SK-N-SH treated with all-trans-retinoic acid at 6 μM for 48 hours (cell line): Measurements from ENCODE around the gene C7orf25.

Experiments
- ATAC-seq: fragments of 200-7000 bp; cut with Tn5 transposase; 3 replicates; pipeline ENCODE4 v1.9.1; 2020; ENCODE audit warnings: mild to moderate bottlenecking, moderate library complexity
- ARNTL ChIP-seq: fragments of 450-650 bp; formaldehyde crosslinking; IDR thresholded peaks from 2 replicates; pipeline ENCODE4 v1.5.0; 2020; ENCODE audit warnings: low read depth, mild to moderate bottlenecking, moderate library complexity, borderline replicate concordance
- BACH2 ChIP-seq: fragments of 250-450 bp; sonication (Bioruptor Pico); IDR thresholded peaks from 2 replicates; pipeline ENCODE4 v1.9.0; 2021; ENCODE audit warnings: mild to moderate bottlenecking, borderline replicate concordance
- CREB5 ChIP-seq: fragments of 250-450 bp; sonication (Bioruptor Pico); IDR thresholded peaks from 2 replicates; pipeline ENCODE4 v1.5.1; 2020; ENCODE audit warnings: low read depth, mild to moderate bottlenecking, moderate library complexity
- CSDC2 ChIP-seq: fragments of 250-450 bp; sonication (Bioruptor Pico); IDR thresholded peaks from 2 replicates; pipeline ENCODE4 v1.5.0; 2020; ENCODE audit warnings: mild to moderate bottlenecking, moderate library complexity
- CSRNP3 ChIP-seq: fragments of 250-450 bp; sonication (Bioruptor Pico); IDR thresholded peaks from 2 replicates; pipeline ENCODE4 v1.5.1; 2021; ENCODE audit warnings: mild to moderate bottlenecking, moderate library complexity
- ESRRG ChIP-seq: fragments of 250-450 bp; sonication (Bioruptor Pico); IDR thresholded peaks from 2 replicates; pipeline ENCODE4 v1.6.1; 2021; ENCODE audit warnings: mild to moderate bottlenecking
- GLIS3 ChIP-seq: fragments of 250-450 bp; sonication (Bioruptor Pico); IDR thresholded peaks from 2 replicates; pipeline ENCODE4 v1.5.0; 2020; ENCODE audit warnings: mild to moderate bottlenecking, moderate library complexity
- ISL1 ChIP-seq: fragments of 250-450 bp; sonication (Bioruptor Pico); IDR thresholded peaks from 2 replicates; pipeline ENCODE4 v2.1.2; 2022; ENCODE audit warnings: mild to moderate bottlenecking, moderate library complexity
- OSR1 ChIP-seq: fragments of 250-450 bp; sonication (Bioruptor Pico); IDR thresholded peaks from 2 replicates; pipeline ENCODE4 v1.8.0; 2022; ENCODE audit warnings: moderate library complexity, mild to moderate bottlenecking, inconsistent platforms
- POU6F1 ChIP-seq: fragments of 250-450 bp; sonication (Bioruptor Pico); IDR thresholded peaks from 2 replicates; pipeline ENCODE4 v1.8.0; 2021; ENCODE audit warnings: low read depth, mild to moderate bottlenecking, moderate library complexity, borderline replicate concordance
- PPARA ChIP-seq: fragments of 250-450 bp; sonication (Bioruptor Pico); IDR thresholded peaks from 2 replicates; pipeline ENCODE4 v1.5.0; 2020; ENCODE audit warnings: mild to moderate bottlenecking, borderline replicate concordance
- RARB ChIP-seq: fragments of 250-450 bp; sonication (Bioruptor Pico); IDR thresholded peaks from 2 replicates; pipeline ENCODE4 v1.8.0; 2021; ENCODE audit warnings: mild to moderate bottlenecking, moderate library complexity
- SNAI2 ChIP-seq: fragments of 250-450 bp; sonication (Bioruptor Pico); IDR thresholded peaks from 2 replicates; pipeline ENCODE4 v1.5.0; 2020; ENCODE audit warnings: mild to moderate bottlenecking, moderate library complexity
- TCF4 ChIP-seq: fragments of 250-450 bp; sonication (Bioruptor Pico); IDR thresholded peaks from 2 replicates; pipeline ENCODE4 v1.8.0; 2021; ENCODE audit warnings: mild to moderate bottlenecking, moderate library complexity, borderline replicate concordance
- TOX ChIP-seq: fragments of 250-450 bp; sonication (Bioruptor Pico); IDR thresholded peaks from 2 replicates; pipeline ENCODE4 v1.8.0; 2021; ENCODE audit warnings: mild to moderate bottlenecking, moderate library complexity, borderline replicate concordance
- TSHZ2 ChIP-seq: fragments of 250-450 bp; sonication (Bioruptor Pico); IDR thresholded peaks from 2 replicates; pipeline ENCODE4 v1.5.0; 2020; ENCODE audit warnings: mild to moderate bottlenecking, moderate library complexity
- ZC3H10 ChIP-seq: fragments of 250-450 bp; sonication (Bioruptor Pico); IDR thresholded peaks from 2 replicates; pipeline ENCODE4 v1.5.1; 2021; ENCODE audit warnings: mild to moderate bottlenecking, moderate library complexity
- ZFP3 ChIP-seq: fragments of 250-450 bp; sonication (Bioruptor Pico); IDR thresholded peaks from 2 replicates; pipeline ENCODE4 v1.5.0; 2020; ENCODE audit warnings: mild to moderate bottlenecking, moderate library complexity
- ZFP30 ChIP-seq: fragments of 450-650 bp; formaldehyde crosslinking; IDR thresholded peaks from 2 replicates; pipeline ENCODE4 v1.5.0; 2022; ENCODE audit warnings: mild to moderate bottlenecking, moderate library complexity
- ZNF565 ChIP-seq: fragments of 450-650 bp; formaldehyde crosslinking; conservative IDR thresholded peaks from 2 replicates; pipeline ENCODE4 v1.5.0; 2020; ENCODE audit warnings: low read depth, mild to moderate bottlenecking, moderate library complexity
- ZNF70 ChIP-seq: fragments of 450-650 bp; formaldehyde crosslinking; IDR thresholded peaks from 2 replicates; pipeline ENCODE4 v1.5.0; 2020; ENCODE audit warnings: mild to moderate bottlenecking, moderate library complexity
- ZNF8 ChIP-seq: fragments of 450-650 bp; formaldehyde crosslinking; IDR thresholded peaks from 2 replicates; pipeline ENCODE4 v1.5.0; 2020; ENCODE audit warnings: mild to moderate bottlenecking, moderate library complexity
- TF ChIP-seq, protein P1 (sequence below): fragments of 250-450 bp; sonication (Bioruptor Pico); IDR thresholded peaks from 2 replicates; pipeline ENCODE4 v1.8.0; 2020; ENCODE audit warnings: mild to moderate bottlenecking, moderate library complexity, borderline replicate concordance

Gene C7orf25

DNA sequence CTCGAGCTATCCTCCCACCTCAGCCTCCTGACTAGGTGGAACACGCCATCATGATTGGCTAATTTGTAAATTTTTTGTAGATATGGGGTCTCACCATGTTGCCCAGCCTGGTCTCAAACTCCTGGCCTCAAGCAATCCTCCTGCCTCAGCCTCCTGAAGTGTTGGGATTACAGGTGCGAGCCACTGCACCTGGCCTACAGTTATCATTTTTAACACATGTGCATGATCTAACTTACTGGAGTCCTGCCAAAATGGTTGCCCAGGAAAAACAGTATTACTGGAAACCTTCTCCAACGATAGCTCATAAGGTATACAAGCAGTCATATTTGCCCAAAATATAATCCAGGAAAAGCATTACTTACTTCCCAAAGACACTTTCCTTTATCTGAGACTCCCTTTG is 40.5 kb upstream of the C7orf25 start:
- no peak for ATAC-seq
- TF ChIP-seq GLIS3 (no peak), SNAI2 (CRISPR knock-in tag) (no peak), ZFP30 (no peak), ZNF70 (no peak), CSDC2 (CRISPR knock-in tag) (no peak), TCF4 (CRISPR knock-in tag) (no peak), POU6F1 (no peak), ESRRG (CRISPR knock-in tag) (no peak), RARB (CRISPR knock-in tag) (no peak), CSRNP3 (CRISPR knock-in tag) (no peak), OSR1 (no peak), TSHZ2 (CRISPR knock-in tag) (no peak), ZNF565 (CRISPR knock-in tag) (no peak), ZC3H10 (no peak), CREB5 (CRISPR knock-in tag) (no peak), ISL1 (no peak), ZFP3 (CRISPR knock-in tag) (no peak)
- TF ChIP-seq, protein P1, sequence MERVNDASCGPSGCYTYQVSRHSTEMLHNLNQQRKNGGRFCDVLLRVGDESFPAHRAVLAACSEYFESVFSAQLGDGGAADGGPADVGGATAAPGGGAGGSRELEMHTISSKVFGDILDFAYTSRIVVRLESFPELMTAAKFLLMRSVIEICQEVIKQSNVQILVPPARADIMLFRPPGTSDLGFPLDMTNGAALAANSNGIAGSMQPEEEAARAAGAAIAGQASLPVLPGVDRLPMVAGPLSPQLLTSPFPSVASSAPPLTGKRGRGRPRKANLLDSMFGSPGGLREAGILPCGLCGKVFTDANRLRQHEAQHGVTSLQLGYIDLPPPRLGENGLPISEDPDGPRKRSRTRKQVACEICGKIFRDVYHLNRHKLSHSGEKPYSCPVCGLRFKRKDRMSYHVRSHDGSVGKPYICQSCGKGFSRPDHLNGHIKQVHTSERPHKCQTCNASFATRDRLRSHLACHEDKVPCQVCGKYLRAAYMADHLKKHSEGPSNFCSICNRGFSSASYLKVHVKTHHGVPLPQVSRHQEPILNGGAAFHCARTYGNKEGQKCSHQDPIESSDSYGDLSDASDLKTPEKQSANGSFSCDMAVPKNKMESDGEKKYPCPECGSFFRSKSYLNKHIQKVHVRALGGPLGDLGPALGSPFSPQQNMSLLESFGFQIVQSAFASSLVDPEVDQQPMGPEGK: no peak
- TF ChIP-seq, all 23 proteins: peak for 0

DNA sequence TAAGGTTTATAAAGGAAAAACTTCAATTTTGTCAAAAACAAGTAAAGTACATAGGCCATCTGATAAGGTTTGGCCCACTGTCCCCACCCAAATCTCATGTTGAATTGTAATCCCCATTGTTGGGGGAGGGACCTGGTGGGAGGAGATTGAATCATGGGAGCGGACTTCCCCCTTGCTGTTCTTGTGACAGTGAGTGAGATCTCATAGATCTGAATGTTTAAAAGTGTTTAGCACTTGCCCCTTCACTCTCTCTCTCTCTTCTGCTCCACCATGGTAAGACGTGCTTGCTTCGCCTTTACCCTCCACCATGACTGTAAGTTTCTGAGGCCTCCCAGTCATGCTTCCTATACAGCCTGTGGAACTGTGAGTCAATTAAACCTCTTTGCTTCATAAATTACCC is 38.5 kb upstream of the C7orf25 start:
- no peak for TF ChIP-seq ZFP30
- no peak for TF ChIP-seq PPARA (CRISPR knock-in tag)
- TF ChIP-seq ARNTL: no peak
- TF ChIP-seq SNAI2 (CRISPR knock-in tag): no peak
- TF ChIP-seq TCF4 (CRISPR knock-in tag): no peak
- ATAC-seq: no peak

DNA sequence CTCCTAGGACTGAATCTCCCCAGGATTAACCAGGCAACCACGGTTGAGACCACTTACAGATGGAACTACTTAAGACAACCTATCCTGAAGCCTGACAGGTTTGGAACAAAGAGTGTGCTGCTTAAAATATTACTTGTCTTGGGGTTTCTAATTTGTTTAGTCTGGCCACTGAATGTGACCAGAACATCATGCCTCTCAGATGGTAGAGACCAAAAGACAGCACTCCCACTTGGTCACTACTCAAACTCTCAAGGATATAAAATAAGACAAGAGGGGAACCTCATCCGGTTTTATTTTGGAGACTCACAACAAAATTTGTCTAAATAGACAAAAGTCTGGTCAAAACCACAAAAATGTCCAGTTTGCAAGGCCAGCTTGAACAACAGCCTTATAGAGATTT is 35.7 kb upstream of the C7orf25 start:
- TF ChIP-seq OSR1 (no peak), CSDC2 (CRISPR knock-in tag) (no peak), TCF4 (CRISPR knock-in tag) (no peak), ZNF8 (CRISPR knock-in tag) (no peak), TOX (CRISPR knock-in tag) (no peak), ZNF565 (CRISPR knock-in tag) (no peak), PPARA (CRISPR knock-in tag) (no peak), TSHZ2 (CRISPR knock-in tag) (no peak), ZNF70 (no peak), ARNTL (no peak), GLIS3 (no peak), ZC3H10 (no peak), BACH2 (CRISPR knock-in tag) (no peak), RARB (CRISPR knock-in tag) (no peak), ESRRG (CRISPR knock-in tag) (no peak), CREB5 (CRISPR knock-in tag) (no peak)
- TF ChIP-seq, protein P1: no peak
- no peak for ATAC-seq
